Measurements from ENCODE around the gene ATXN7L1.

ATXN7L1 gene

GRCh38 chr7:105655500-105656380 lies 220.7 kb downstream of the ATXN7L1 start:
- DNase-seq (ENCODE audit: low spot score): no peak
- no peaks in the 10 kb centered on the region for H3K9me3 Mint-ChIP-seq
- H3K4me1 Mint-ChIP-seq (ENCODE audit: low read depth): peaks cover 6% of the 10 kb centered on the region
- H3K27me3 Mint-ChIP-seq (ENCODE audit: low read depth): no peaks in the 10 kb centered on the region
- H3K27ac Mint-ChIP-seq: no peak overlapping the region
- peaks cover 23% of the 10 kb centered on the region for H3K36me3 Mint-ChIP-seq (ENCODE audit: low read depth)
- no peak overlapping the region for H3K4me3 Mint-ChIP-seq

DNA sequence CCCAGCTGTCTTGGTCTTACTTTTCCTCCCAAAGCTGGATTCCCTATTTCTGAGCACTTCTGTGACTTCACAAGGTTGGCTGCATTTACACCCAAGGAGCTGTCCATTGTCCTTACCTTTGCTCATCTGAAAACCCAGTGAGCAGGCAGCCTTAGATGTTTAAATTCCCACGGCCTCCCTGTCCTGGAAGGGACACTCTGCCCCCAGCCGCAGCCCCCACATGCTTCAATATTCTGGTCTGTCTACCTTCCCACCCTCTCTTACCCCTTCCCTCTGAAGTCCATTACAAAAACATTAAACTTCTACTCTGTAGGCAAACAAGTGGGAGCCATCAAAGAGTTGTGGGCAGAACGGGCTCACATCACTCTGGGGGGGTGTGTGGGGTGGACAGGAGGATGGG lies 221.3 kb downstream of the ATXN7L1 start:
- H3K27me3 Mint-ChIP-seq (ENCODE audit: low read depth): no peaks in the 10 kb centered on the region
- peaks cover 13% of the 10 kb centered on the region for H3K4me1 Mint-ChIP-seq (ENCODE audit: low read depth)
- no peak for DNase-seq (ENCODE audit: low spot score)
- peaks cover 20% of the 10 kb centered on the region for H3K36me3 Mint-ChIP-seq (ENCODE audit: low read depth)
- H3K4me3 Mint-ChIP-seq: no peak overlapping the region
- no peaks in the 10 kb centered on the region for H3K9me3 Mint-ChIP-seq
- H3K27ac Mint-ChIP-seq: no peak overlapping the region

DNA sequence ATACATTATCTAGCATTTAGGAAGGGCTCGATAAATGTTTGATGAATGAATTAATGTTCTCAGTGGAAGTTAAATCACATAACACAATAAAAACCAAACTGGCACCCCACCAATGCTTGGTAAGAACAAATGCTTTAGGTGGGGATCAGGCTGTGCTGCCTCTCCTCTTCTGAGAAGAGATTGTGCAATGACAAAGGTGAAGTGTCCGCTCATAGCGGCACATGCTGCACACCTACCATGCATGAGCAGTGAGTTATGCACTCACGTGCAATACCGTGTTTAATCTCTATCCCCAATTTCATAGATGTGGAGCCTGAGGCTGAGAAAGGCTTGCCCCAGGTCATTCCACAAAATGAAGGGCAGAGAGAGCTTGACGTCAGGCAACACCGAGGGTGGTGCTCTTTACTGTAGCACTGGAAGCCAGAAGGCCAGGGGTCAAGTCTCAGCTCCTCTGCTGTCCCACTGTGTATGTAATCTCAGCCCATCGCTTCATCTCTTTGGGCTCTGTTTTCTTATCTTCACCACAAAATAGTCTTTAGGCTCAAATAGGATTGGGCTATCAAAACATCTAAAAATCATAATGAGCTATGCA lies 222.2 kb downstream of the ATXN7L1 start:
- Mint-ChIP-seq H3K36me3 (ENCODE audit: low read depth) (peaks cover 13% of the 10 kb centered on the region), H3K27ac (no peak overlapping the region), H3K27me3 (ENCODE audit: low read depth) (no peaks in the 10 kb centered on the region), H3K4me1 (ENCODE audit: low read depth) (peaks cover 16% of the 10 kb centered on the region), H3K9me3 (no peaks in the 10 kb centered on the region), H3K4me3 (no peak overlapping the region)
- DNase-seq (ENCODE audit: low spot score): no peak

GRCh38 chr7:105653441-105654005 lies 222.9 kb downstream of the ATXN7L1 start:
- Mint-ChIP-seq H3K4me1 (ENCODE audit: low read depth) (peaks cover 19% of the 10 kb centered on the region), H3K36me3 (ENCODE audit: low read depth) (peaks cover 12% of the 10 kb centered on the region), H3K27ac (no peak overlapping the region), H3K27me3 (ENCODE audit: low read depth) (no peaks in the 10 kb centered on the region), H3K9me3 (no peaks in the 10 kb centered on the region), H3K4me3 (no peak overlapping the region)
- DNase-seq (ENCODE audit: low spot score): no peak

GRCh38 chr7:105652359-105652993 lies 223.9 kb downstream of the ATXN7L1 start:
- DNase-seq (ENCODE audit: low spot score): peak; percentile 48
- H3K27ac Mint-ChIP-seq: no peak overlapping the region
- peaks cover 19% of the 10 kb centered on the region for H3K36me3 Mint-ChIP-seq (ENCODE audit: low read depth)
- no peaks in the 10 kb centered on the region for H3K27me3 Mint-ChIP-seq (ENCODE audit: low read depth)
- no peak overlapping the region for H3K4me3 Mint-ChIP-seq
- peaks cover 19% of the 10 kb centered on the region for H3K4me1 Mint-ChIP-seq (ENCODE audit: low read depth)
- no peaks in the 10 kb centered on the region for H3K9me3 Mint-ChIP-seq

DNA sequence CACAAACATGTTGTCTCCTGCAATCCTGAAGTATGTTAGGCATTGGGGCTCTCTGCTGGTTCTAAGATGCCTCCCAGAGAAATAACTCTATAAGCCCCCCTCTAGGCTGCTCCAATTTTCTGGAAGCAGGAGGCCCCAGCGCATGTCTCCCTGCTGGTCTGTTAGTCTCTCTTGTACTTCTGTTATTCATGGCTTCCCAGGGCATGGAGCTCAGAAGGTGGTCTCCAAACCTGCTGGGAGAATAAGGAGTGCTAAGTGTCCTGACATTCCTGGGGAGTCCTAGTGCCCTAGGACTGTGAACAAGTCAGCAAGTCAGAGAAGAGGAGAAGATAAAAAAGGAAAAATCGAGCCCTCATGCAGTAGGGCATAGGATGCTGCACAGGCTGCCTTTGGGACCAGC lies 224.6 kb downstream of the ATXN7L1 start:
- peaks cover 16% of the 10 kb centered on the region for H3K4me1 Mint-ChIP-seq (ENCODE audit: low read depth)

GRCh38 chr7:105650382-105650970 lies 225.9 kb downstream of the ATXN7L1 start:
- H3K4me1 Mint-ChIP-seq (ENCODE audit: low read depth): peaks cover 16% of the 10 kb centered on the region
- no peak overlapping the region for H3K27ac Mint-ChIP-seq
- no peak for DNase-seq (ENCODE audit: low spot score)
- H3K9me3 Mint-ChIP-seq: no peaks in the 10 kb centered on the region
- peaks cover 18% of the 10 kb centered on the region for H3K36me3 Mint-ChIP-seq (ENCODE audit: low read depth)
- no peaks in the 10 kb centered on the region for H3K27me3 Mint-ChIP-seq (ENCODE audit: low read depth)
- no peak overlapping the region for H3K4me3 Mint-ChIP-seq

More for the DNA sequence above, 224.6 kb downstream of the ATXN7L1 start:
- Mint-ChIP-seq H3K9me3 (no peaks in the 10 kb centered on the region), H3K27me3 (ENCODE audit: low read depth) (no peaks in the 10 kb centered on the region), H3K27ac (no peak overlapping the region), H3K4me3 (no peak overlapping the region), H3K36me3 (ENCODE audit: low read depth) (peaks cover 19% of the 10 kb centered on the region)
- DNase-seq (ENCODE audit: low spot score): no peak

GRCh38 chr7:105649727-105650381 lies 226.5 kb downstream of the ATXN7L1 start:
- Mint-ChIP-seq H3K36me3 (ENCODE audit: low read depth) (peaks cover 18% of the 10 kb centered on the region), H3K4me3 (no peak overlapping the region), H3K4me1 (ENCODE audit: low read depth) (peaks cover 16% of the 10 kb centered on the region), H3K9me3 (no peaks in the 10 kb centered on the region), H3K27me3 (ENCODE audit: low read depth) (no peaks in the 10 kb centered on the region), H3K27ac (no peak overlapping the region)
- no peak for DNase-seq (ENCODE audit: low spot score)

DNA sequence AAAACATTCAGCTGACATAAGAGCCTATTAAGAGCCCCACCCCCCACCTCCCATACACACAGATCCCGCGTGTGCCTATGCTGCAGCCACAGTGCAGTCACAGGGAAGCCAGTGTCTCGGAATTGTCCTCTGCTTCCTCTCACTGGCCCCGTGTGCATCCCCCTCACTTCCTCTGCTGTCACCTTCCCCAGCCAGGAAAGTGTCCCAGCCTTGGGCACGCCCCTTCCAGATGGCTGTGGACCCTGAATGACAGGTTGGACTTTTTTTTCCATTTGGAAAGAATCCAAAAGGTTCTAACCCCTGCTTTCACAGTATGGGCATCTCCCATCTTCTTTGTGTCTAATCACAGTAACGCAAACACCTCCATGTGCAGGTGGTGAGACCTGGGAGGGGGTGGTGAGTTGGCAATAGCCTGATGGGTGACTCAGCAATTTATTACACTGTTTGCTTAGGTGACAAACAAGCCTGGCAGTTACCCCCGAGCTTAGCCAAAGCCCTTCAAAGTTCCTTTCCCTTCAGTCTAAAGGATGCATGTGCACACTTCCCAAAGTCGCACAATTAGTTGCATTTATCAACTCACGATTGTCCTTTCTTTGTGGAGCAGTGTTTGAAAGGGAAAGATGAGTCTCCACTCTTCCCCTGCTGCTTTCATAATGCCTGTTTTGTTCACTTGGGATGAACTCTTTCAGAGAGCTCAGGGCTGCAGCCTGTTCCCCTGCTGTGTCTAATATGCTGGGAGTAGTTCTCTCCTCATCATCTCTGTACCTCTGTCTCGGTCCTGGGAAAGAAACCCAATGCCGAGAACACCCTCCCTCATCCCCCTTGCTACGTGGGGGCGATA lies 227.6 kb downstream of the ATXN7L1 start:
- DNase-seq (ENCODE audit: low spot score): no peak
- no peak overlapping the region for H3K4me3 Mint-ChIP-seq
- H3K27me3 Mint-ChIP-seq (ENCODE audit: low read depth): no peaks in the 10 kb centered on the region

DNA sequence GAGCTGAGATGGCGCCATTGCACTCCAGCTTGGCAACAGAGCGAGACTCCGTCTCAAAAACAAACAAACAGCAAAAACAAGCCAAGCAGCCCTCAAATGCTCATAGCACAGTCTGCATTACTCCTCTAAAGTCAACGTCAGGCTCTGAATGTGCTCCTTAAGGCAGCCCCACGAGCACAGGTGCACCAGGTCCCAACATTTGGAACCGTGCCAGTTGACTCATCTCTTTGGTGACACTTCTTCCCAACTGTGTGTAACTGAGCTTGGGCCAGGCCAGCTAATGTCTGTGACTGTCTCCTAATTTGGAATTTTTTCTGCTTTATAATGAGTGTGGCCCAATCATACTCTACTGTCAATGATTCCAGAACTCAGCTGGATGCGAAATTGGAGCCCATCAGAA lies 228.8 kb downstream of the ATXN7L1 start:
- no peaks in the 10 kb centered on the region for H3K27me3 Mint-ChIP-seq (ENCODE audit: low read depth)
- no peak overlapping the region for H3K27ac Mint-ChIP-seq
- H3K36me3 Mint-ChIP-seq (ENCODE audit: low read depth): peaks cover 19% of the 10 kb centered on the region
- H3K4me1 Mint-ChIP-seq (ENCODE audit: low read depth): peaks cover 16% of the 10 kb centered on the region
- no peak overlapping the region for H3K4me3 Mint-ChIP-seq
- DNase-seq (ENCODE audit: low spot score): no peak
- no peaks in the 10 kb centered on the region for H3K9me3 Mint-ChIP-seq

More for the DNA sequence above, 227.6 kb downstream of the ATXN7L1 start:
- H3K27ac Mint-ChIP-seq: no peak overlapping the region
- H3K9me3 Mint-ChIP-seq: no peaks in the 10 kb centered on the region
- H3K4me1 Mint-ChIP-seq (ENCODE audit: low read depth): peaks cover 16% of the 10 kb centered on the region
- peaks cover 17% of the 10 kb centered on the region for H3K36me3 Mint-ChIP-seq (ENCODE audit: low read depth)

- H3K27me3 Mint-ChIP-seq (ENCODE audit: low read depth): no peaks in the 10 kb centered on the region
- H3K27ac Mint-ChIP-seq: no peak overlapping the region
- H3K4me1 Mint-ChIP-seq (ENCODE audit: low read depth): peaks cover 8% of the 10 kb centered on the region
- peaks cover 24% of the 10 kb centered on the region for H3K36me3 Mint-ChIP-seq (ENCODE audit: low read depth)
- no peak overlapping the region for H3K4me3 Mint-ChIP-seq
- no peaks in the 10 kb centered on the region for H3K9me3 Mint-ChIP-seq
- DNase-seq (ENCODE audit: low spot score): no peak
Observed at GRCh38 chr7:105644937-105645336, 231.5 kb downstream of the ATXN7L1 start.

GRCh38 chr7:105643851-105644250 lies 232.5 kb downstream of the ATXN7L1 start:
- DNase-seq (ENCODE audit: low spot score): no peak
- Mint-ChIP-seq H3K27ac (no peak overlapping the region), H3K4me1 (ENCODE audit: low read depth) (no peaks in the 10 kb centered on the region), H3K27me3 (ENCODE audit: low read depth) (no peaks in the 10 kb centered on the region), H3K9me3 (no peaks in the 10 kb centered on the region), H3K4me3 (no peak overlapping the region), H3K36me3 (ENCODE audit: low read depth) (peaks cover 23% of the 10 kb centered on the region)

DNA sequence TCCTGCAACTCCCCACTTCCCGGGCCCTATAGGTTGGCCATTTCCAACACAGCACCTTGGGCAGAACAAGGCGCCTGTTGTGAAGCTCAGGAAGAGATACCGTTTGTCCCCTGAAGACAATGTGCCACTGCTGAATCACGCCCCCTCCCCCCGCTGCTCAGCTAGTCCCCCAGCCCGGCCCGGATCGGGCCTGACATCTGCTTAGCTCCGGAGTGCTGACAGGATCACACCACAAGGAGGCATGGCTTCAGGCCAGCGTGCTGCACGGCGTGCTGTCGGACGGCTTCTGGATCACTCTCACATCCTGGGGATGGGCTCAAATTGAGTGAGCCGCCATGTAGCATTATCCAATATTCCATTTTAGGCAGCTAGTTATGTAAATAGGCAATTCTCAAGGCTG lies 233.0 kb downstream of the ATXN7L1 start:
- Mint-ChIP-seq H3K36me3 (ENCODE audit: low read depth) (peaks cover 23% of the 10 kb centered on the region), H3K4me1 (ENCODE audit: low read depth) (no peaks in the 10 kb centered on the region), H3K27ac (no peak overlapping the region), H3K4me3 (no peak overlapping the region), H3K27me3 (ENCODE audit: low read depth) (no peaks in the 10 kb centered on the region), H3K9me3 (no peaks in the 10 kb centered on the region)
- DNase-seq (ENCODE audit: low spot score): no peak

Data from T-helper 2 cell treated with Interferon-gamma antibody and Interleukin-4, amounts not matched to agents 5 μg/mL and 100 μg/mL, for 36 hours (primary cell).